Liver (tissue), 9 donors: ENCODE data around the gene PAK1. TPM values are rescaled to one million over a fixed set of nuclear protein-coding genes. Genes with fewer than 3 reads are reported as not detected.

Experiments used
- DNase-seq: peaks from one replicate; pipeline ENCODE4 v3.0.0-alpha.2; 2017; ENCODE audit warnings: low spot score
- H3K27ac ChIP-seq, 2 donors: one replicate each; pipeline ENCODE4 v1.7.0; 2013; ENCODE audit warnings: inconsistent platforms in 2 of 2, low read length in 2 of 2, control low read depth in 1 of 2, low read depth in 1 of 2, mild to moderate bottlenecking in 1 of 2
- H3K27me3 ChIP-seq, 4 donors: one replicate each; pipeline versions ENCODE4 v1.6.1 to v1.7.0; 2013; ENCODE audit warnings: low read length in 3 of 4, inconsistent platforms in 1 of 4, mild to moderate bottlenecking in 1 of 4, moderate library complexity in 1 of 4; ENCODE audit not compliant: control insufficient read depth in 4 of 4, insufficient read depth in 4 of 4
- H3K36me3 ChIP-seq, 4 donors: one replicate each; pipeline versions ENCODE4 v1.6.1 to v1.7.0; 2013; ENCODE audit warnings: low read length in 3 of 4, mild to moderate bottlenecking in 3 of 4, low read depth in 1 of 4, moderate library complexity in 1 of 4; ENCODE audit not compliant: control insufficient read depth in 4 of 4, insufficient read depth in 3 of 4
- H3K4me1 ChIP-seq, 4 donors: one replicate each; pipeline versions ENCODE4 v1.6.1 to v1.7.0; 2013; ENCODE audit warnings: low read length in 3 of 4, mild to moderate bottlenecking in 3 of 4, moderate library complexity in 1 of 4; ENCODE audit not compliant: control insufficient read depth in 4 of 4, insufficient read depth in 4 of 4
- H3K4me3 ChIP-seq, 3 donors: one replicate each; pipeline versions ENCODE4 v1.6.1 to v1.7.0; 2013; ENCODE audit warnings: low read length in 3 of 3, control low read depth in 1 of 3, low read depth in 1 of 3, mild to moderate bottlenecking in 1 of 3
- H3K9ac ChIP-seq, 2 donors: one replicate each; pipeline ENCODE4 v1.7.0; 2013; ENCODE audit warnings: low read length in 2 of 2, mild to moderate bottlenecking in 2 of 2, moderate library complexity in 2 of 2, control low read depth in 1 of 2, low read depth in 1 of 2
- H3K9me3 ChIP-seq, 4 donors: one replicate each; pipeline versions ENCODE4 v1.6.1 to v1.7.0; 2013; ENCODE audit warnings: low read length in 3 of 4; ENCODE audit not compliant: control insufficient read depth in 4 of 4
- EGR1 ChIP-seq, 2 donors: IDR thresholded peaks; 2 replicates each; pipeline ENCODE4 v1.6.1; 2016 to 2018; ENCODE audit warnings: antibody characterized with exemption in 2 of 2, low read depth in 2 of 2
- FOXA1 ChIP-seq: IDR thresholded peaks from 2 replicates; pipeline ENCODE4 v1.6.1; 2016; ENCODE audit warnings: antibody characterized with exemption
- FOXA2 ChIP-seq: IDR thresholded peaks from 2 replicates; pipeline ENCODE4 v1.6.1; 2016; ENCODE audit warnings: antibody characterized with exemption
- GABPA ChIP-seq, 2 donors: IDR thresholded peaks in 1 of 2; conservative IDR thresholded peaks in 1 of 2; 2 replicates each; pipeline ENCODE4 v1.6.1; 2016; ENCODE audit warnings: antibody characterized with exemption in 2 of 2, mild to moderate bottlenecking in 1 of 2, moderate library complexity in 1 of 2
- HNF4A ChIP-seq, 2 donors: conservative IDR thresholded peaks; 2 replicates each; pipeline ENCODE4 v1.6.1; 2016; ENCODE audit warnings: antibody characterized with exemption in 2 of 2, mild to moderate bottlenecking in 2 of 2
- HNF4G ChIP-seq: IDR thresholded peaks from 2 replicates; pipeline ENCODE4 v1.6.1; 2016; ENCODE audit warnings: antibody characterized with exemption
- JUND ChIP-seq, 2 donors: IDR thresholded peaks; 2 replicates each; pipeline ENCODE4 v1.6.1; 2016; ENCODE audit warnings: antibody characterized with exemption in 2 of 2
- NR2F2 ChIP-seq: IDR thresholded peaks from 2 replicates; pipeline ENCODE4 v1.6.1; 2016; ENCODE audit warnings: antibody characterized with exemption
- RAD21 ChIP-seq, 2 donors: IDR thresholded peaks; 2 replicates each; pipeline ENCODE4 v1.6.1; 2016; ENCODE audit warnings: antibody characterized with exemption in 2 of 2, mild to moderate bottlenecking in 2 of 2
- RXRA ChIP-seq, 2 donors: IDR thresholded peaks; 2 replicates each; pipeline ENCODE4 v1.6.1; 2017 to 2018; ENCODE audit warnings: antibody characterized with exemption in 2 of 2, mild to moderate bottlenecking in 1 of 2
- SP1 ChIP-seq: IDR thresholded peaks from 2 replicates; pipeline ENCODE4 v1.6.1; 2018; ENCODE audit warnings: antibody characterized with exemption, mild to moderate bottlenecking
- TAF1 ChIP-seq: conservative IDR thresholded peaks from 2 replicates; pipeline ENCODE4 v1.6.1; 2016; ENCODE audit warnings: antibody characterized with exemption, mild to moderate bottlenecking
- YY1 ChIP-seq: IDR thresholded peaks from 2 replicates; pipeline ENCODE4 v1.6.1; 2016; ENCODE audit warnings: antibody characterized with exemption, mild to moderate bottlenecking
- WGBS: extraction: QIAGEN DNeasy Blood & Tissue Kit; methylation state at CpG from one replicate; pipeline ENCODE4 v1.1.7; 2013; 5-methylcytosine and 5-hydroxymethylcytosine counted together
- polyA plus RNA-seq, 2 donors: library from polyadenylated mRNA; stranded (reverse) in 1 of 2; unstranded in 1 of 2; fragments of 200-250 nt in 1 of 2; fragments of >200 nt in 1 of 2; fragmentation: Nextera tagmentation in 1 of 2; extraction: Ambion mirVana in 1 of 2; gene quantifications; one replicate each; pipeline versions ENCODE4 v1.2.1 to v1.2.3, GENCODE V29; 2013 to 2015
- total RNA-seq, 2 donors: library from RNA; depleted of rRNA; stranded (reverse); fragments of >200 nt; gene quantifications; one replicate each; pipeline ENCODE4 v1.2.3, GENCODE V29; 2014
- TF ChIP-seq, protein P1 (sequence below): IDR thresholded peaks from 2 replicates; pipeline ENCODE4 v1.6.1; 2016; ENCODE audit warnings: antibody characterized with exemption
- TF ChIP-seq, protein P2 (sequence below): IDR thresholded peaks from 2 replicates; pipeline ENCODE4 v1.6.1; 2016; ENCODE audit warnings: antibody characterized with exemption
- TF ChIP-seq, protein P3 (sequence below): IDR thresholded peaks from 2 replicates; pipeline ENCODE4 v1.6.1; 2016; ENCODE audit warnings: antibody characterized with exemption, mild to moderate bottlenecking
- donor health status: healthy.
- donor health status: healthy.
- donor health status: healthy.
- donor health status: healthy.
- donor health status: healthy.

The PAK1 gene
- total and polyA plus RNA-seq, 4 donors: 3.6 to 24.9 (median 7.4) TPM

DNA sequence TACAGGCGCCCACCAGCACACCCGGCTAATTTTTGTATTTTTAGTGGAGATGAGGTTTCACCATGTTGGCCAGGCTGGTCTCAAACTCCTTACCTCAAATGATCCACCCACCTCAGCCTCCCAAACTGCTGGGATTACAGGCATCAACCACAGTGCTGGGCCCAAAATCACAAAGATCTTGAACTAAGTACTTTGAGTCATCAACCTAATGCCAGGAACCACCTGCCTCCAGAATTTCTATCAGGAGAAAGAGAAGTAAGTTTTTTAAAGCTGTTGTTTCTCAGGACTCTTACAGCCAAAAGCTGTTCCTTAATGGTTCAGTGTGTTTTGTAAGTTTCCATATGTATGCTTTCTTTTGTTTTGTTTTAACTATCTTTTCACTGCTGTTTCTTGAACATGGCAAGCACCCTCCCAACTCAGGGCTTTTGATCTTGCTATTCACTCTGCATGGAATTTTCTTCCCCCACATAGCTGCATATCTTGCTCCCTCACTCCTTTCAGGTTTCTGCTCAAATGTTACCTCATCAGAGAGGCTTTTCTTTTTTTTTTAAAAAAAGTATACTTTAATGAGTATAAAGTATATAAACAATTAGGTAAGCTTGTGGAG is 6.0 kb upstream of the PAK1 start:
- WGBS: 91% methylated on average over 2 of the region's 2 CpGs
- no peak overlapping the region for H3K9ac ChIP-seq
- H3K9me3 ChIP-seq: no peaks in the 10 kb centered on the region
- no peaks in the 10 kb centered on the region for H3K27me3 ChIP-seq
- no peak for DNase-seq
- H3K4me3 ChIP-seq: no peak overlapping the region
- H3K36me3 ChIP-seq: no peaks in the 10 kb centered on the region
- TF ChIP-seq, protein P1, sequence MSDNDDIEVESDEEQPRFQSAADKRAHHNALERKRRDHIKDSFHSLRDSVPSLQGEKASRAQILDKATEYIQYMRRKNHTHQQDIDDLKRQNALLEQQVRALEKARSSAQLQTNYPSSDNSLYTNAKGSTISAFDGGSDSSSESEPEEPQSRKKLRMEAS: no peak
- no peak for TF ChIP-seq FOXA2
- TF ChIP-seq YY1: no peak
- TF ChIP-seq TAF1: no peak
- TF ChIP-seq HNF4A (conservative IDR thresholded peaks at IDR 0.05): no peak
- TF ChIP-seq, protein P2, sequence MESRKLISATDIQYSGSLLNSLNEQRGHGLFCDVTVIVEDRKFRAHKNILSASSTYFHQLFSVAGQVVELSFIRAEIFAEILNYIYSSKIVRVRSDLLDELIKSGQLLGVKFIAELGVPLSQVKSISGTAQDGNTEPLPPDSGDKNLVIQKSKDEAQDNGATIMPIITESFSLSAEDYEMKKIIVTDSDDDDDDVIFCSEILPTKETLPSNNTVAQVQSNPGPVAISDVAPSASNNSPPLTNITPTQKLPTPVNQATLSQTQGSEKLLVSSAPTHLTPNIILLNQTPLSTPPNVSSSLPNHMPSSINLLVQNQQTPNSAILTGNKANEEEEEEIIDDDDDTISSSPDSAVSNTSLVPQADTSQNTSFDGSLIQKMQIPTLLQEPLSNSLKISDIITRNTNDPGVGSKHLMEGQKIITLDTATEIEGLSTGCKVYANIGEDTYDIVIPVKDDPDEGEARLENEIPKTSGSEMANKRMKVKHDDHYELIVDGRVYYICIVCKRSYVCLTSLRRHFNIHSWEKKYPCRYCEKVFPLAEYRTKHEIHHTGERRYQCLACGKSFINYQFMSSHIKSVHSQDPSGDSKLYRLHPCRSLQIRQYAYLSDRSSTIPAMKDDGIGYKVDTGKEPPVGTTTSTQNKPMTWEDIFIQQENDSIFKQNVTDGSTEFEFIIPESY: no peak
- TF ChIP-seq GABPA (IDR thresholded peaks at IDR 0.05 in 1 of 2, conservative IDR thresholded peaks at IDR 0.05 in 1 of 2): no peak
- no peak for TF ChIP-seq EGR1 (IDR thresholded peaks at IDR 0.05; ENCODE audit: low read depth in 2 of 2)
- TF ChIP-seq SP1: no peak
- no peak for TF ChIP-seq NR2F2
- TF ChIP-seq FOXA1: no peak
- TF ChIP-seq HNF4G: no peak
- no peak for TF ChIP-seq RAD21 (IDR thresholded peaks at IDR 0.05)
- no peak for TF ChIP-seq RXRA (IDR thresholded peaks at IDR 0.05)
- H3K27ac ChIP-seq: no peak overlapping the region
- no peaks in the 10 kb centered on the region for H3K4me1 ChIP-seq

DNA sequence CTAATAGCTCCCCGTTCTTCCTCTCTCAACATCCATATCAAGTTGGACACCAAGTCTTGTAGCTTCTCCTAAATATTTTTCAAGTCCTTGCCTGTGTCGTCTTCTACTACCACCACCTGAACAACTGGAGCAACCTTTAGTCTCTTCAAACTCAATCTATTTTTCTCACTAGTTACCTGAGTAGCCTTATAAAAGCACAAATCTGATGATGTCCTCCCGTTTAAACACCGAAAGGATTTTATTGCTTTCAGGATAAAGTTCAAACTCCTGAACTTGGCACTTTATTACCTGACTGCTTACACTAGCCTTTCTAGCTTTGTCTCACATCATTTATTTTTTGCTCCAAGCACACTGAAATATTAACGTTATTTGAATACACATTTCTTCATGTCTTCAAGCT is 1.3 kb upstream of the PAK1 start:
- Histone ChIP-seq H3K27me3 (no peaks in the 10 kb centered on the region), H3K9me3 (no peaks in the 10 kb centered on the region), H3K4me1 (peaks cover 2 to 21% (median 10%) of the 10 kb centered on the region in 4 donors), H3K27ac (peak overlapping the region; percentile 72 to 94), H3K36me3 (no peaks in the 10 kb centered on the region), H3K9ac (peak overlapping the region in 1 of 2 donors; percentile 60), H3K4me3 (no peak overlapping the region)
- DNase-seq: no peak
- TF ChIP-seq, protein P1: no peak
- TF ChIP-seq, protein P3, sequence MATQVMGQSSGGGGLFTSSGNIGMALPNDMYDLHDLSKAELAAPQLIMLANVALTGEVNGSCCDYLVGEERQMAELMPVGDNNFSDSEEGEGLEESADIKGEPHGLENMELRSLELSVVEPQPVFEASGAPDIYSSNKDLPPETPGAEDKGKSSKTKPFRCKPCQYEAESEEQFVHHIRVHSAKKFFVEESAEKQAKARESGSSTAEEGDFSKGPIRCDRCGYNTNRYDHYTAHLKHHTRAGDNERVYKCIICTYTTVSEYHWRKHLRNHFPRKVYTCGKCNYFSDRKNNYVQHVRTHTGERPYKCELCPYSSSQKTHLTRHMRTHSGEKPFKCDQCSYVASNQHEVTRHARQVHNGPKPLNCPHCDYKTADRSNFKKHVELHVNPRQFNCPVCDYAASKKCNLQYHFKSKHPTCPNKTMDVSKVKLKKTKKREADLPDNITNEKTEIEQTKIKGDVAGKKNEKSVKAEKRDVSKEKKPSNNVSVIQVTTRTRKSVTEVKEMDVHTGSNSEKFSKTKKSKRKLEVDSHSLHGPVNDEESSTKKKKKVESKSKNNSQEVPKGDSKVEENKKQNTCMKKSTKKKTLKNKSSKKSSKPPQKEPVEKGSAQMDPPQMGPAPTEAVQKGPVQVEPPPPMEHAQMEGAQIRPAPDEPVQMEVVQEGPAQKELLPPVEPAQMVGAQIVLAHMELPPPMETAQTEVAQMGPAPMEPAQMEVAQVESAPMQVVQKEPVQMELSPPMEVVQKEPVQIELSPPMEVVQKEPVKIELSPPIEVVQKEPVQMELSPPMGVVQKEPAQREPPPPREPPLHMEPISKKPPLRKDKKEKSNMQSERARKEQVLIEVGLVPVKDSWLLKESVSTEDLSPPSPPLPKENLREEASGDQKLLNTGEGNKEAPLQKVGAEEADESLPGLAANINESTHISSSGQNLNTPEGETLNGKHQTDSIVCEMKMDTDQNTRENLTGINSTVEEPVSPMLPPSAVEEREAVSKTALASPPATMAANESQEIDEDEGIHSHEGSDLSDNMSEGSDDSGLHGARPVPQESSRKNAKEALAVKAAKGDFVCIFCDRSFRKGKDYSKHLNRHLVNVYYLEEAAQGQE: no peak
- TF ChIP-seq JUND (IDR thresholded peaks at IDR 0.05) (no peak), EGR1 (IDR thresholded peaks at IDR 0.05; ENCODE audit: low read depth in 2 of 2) (no peak), RXRA (IDR thresholded peaks at IDR 0.05) (no peak), HNF4A (conservative IDR thresholded peaks at IDR 0.05) (peak in 1 of 2 donors; percentile 31)
- 50% methylated on average over 5 of the region's 5 CpGs for WGBS
